HTERT RPE-1 (cell line): ENCODE data around the gene PRELID3B.
"Not testable (repeated sequence)": the region's sequence is repeated elsewhere in the genome, so short reads cannot be mapped to it uniquely, and the experiment has no call there.

Source experiments
- in situ Hi-C: fragments of 300-500 bp; cut with MboI; formaldehyde crosslinking; loops from 4 replicates; pipeline ENCODE4 v1.14.3; 2020; ENCODE audit warnings: low sequenced_read_pairs

PRELID3B gene

DNA sequence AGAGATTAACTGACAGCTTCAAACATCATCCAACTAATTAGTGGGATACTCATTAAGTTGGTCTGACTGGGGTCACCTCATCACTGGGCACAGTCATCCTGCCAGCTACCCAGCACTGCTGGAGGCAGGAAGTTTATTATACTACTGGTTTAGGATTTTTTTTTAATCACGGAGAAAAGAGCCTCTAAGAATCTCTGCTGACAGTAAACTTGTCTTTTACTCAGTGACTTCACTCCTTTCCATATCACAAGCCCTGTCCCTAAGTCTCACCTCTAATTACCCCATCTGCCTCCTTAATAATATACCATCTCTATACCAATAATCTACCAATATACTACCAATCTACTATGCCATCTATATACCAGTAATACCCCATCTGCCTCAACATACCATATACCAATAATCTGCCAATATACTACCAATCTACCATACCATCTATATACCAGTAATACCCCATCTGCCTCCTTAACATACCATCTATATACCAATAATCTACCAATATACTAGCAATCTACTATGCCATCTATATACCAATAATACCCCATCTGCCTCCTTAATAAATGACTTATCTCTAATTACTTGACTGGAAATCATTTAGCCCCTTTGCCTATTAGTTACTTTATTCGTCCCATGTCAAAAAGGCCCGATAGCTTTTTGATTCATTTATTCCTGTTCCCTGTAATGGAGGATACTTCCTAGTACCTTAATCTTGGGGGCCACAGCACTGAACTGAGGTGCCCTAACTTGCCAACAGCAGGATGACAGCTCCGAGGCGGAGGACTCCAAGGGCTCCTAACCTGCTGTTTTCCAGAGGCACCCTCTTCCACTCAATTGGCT lies 15.5 kb downstream of the PRELID3B start:
- in situ Hi-C loops, result no loop called here

- in situ Hi-C loops, result no loop called here
These were observed 17.1 kb downstream of the PRELID3B start for GRCh38 chr20:59025511-59025910.

GRCh38 chr20:59025086-59025485 lies 17.5 kb downstream of the PRELID3B start:
- in situ Hi-C loops, result no loop called here

DNA sequence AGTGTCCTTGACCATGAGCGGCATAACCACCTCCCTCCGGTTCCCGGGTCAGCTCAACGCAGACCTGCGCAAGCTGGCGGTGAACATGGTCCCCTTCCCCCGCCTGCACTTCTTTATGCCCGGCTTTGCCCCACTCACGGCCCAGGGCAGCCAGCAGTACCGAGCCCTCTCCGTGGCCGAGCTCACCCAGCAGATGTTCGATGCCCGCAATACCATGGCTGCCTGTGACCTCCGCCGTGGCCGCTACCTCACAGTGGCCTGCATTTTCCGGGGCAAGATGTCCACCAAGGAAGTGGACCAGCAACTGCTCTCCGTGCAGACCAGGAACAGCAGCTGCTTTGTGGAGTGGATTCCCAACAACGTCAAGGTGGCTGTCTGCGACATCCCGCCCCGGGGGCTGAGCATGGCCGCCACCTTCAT lies 18.5 kb downstream of the PRELID3B start:
- in situ Hi-C loops, result no loop called here

- in situ Hi-C loops, result no loop called here
These were observed 19.0 kb downstream of the PRELID3B start for GRCh38 chr20:59023616-59024015.

GRCh38 chr20:59022754-59023153 lies 19.8 kb downstream of the PRELID3B start:
- in situ Hi-C loops, result no loop called here

DNA sequence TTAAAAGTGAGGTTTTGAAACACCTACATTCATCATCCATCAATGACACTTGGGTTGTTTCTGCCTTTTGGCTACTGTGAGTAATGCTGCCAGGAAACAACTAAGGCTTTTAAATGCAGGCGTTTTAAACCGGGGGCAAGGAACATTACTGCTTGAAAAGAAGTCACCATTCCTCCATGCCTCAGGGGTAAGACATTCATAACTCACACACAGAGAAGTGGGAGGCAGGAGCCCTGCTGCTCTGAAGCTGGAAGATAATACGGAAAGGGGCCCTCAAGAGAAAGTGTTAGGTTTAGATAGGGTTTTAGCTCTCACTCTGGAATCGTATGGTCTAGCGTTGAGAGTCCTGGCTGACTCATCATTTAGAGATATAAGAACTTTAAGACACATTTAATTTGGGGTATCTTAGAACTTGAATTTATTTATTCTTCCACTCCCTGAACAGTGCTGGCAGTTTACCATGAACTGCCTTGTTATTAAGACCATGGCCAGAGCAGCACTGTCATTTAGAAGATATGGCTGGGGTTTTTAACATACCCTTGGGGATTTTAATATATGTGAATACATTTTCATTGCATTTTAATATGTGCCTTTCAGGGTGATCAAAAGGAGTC lies 21.5 kb downstream of the PRELID3B start:
- in situ Hi-C loops, result no loop called here

DNA sequence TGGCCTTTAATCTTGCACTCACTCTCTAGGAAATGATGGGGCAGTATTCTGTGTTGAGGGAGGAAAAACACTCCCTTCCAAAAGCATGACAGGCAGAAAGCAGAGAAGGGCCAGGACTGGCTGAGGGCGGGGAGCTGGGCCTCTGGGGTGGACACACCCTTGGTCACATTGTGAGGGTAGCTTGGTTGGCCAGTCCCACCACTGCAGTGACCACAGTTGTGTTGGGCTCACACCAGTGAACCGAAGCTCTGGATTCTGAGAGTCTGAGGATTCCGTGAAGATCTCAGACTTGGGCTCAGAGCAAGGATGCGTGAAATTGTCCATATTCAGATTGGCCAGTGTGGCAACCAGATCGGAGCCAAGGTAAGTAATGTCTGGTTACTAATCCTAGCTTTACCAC lies 23.4 kb downstream of the PRELID3B start, which contains the start of gene TUBB1:
TSS of gene TUBB1 (plus strand) at position 213 of the 400 bp plus-strand sequence. CDS start at position 307, 94 bp downstream.
- in situ Hi-C loops, result no loop called here

DNA sequence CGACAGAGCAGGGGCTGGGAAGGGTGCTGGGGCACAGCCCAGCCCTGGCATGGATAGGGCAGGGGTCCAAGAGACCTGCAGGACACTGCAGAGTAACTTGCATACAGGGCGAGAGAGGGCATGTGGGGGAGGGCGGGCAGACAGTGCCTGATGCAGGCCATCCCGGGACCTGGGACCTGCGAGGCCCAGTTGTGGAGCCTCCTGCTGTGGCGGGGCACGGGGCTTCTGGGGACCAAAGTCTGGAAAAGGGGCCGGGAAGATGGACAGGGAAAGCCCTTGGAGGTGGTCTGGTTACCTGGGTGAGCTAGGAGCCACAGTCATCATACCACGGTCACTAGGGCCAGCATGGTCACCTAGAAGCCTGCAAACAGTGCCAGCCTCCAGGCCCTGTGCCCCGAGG lies 23.8 kb downstream of the PRELID3B start:
- in situ Hi-C loops, result no loop called here

GRCh38 chr20:59017493-59018231 lies 24.9 kb downstream of the PRELID3B start:
- in situ Hi-C loops, result no loop called here

GRCh38 chr20:59016795-59017492 lies 25.6 kb downstream of the PRELID3B start:
- in situ Hi-C loops, result no loop called here

- in situ Hi-C loops, result no loop called here
These were observed 26.5 kb downstream of the PRELID3B start for GRCh38 chr20:59015812-59016711.

DNA sequence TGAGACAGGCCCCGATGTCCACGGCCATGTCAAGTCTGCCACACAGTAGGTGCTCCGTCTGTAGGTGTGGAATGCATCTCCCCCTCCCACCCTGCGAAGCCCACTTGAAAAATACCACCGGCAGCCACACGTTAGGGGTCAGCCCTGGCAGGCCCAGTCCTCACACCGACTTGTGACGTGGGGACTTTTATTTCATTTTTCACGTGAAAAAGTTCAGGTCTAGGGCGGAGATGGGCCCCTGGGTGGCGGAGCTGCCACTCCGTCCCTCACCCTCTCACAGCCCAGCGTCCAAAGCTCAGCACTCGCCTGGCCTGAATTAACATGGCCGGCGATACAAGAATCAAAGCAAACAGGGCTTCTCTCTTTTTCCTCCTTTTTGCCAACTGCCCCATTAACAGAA lies 27.2 kb downstream of the PRELID3B start:
- in situ Hi-C loops, result no loop called here

DNA sequence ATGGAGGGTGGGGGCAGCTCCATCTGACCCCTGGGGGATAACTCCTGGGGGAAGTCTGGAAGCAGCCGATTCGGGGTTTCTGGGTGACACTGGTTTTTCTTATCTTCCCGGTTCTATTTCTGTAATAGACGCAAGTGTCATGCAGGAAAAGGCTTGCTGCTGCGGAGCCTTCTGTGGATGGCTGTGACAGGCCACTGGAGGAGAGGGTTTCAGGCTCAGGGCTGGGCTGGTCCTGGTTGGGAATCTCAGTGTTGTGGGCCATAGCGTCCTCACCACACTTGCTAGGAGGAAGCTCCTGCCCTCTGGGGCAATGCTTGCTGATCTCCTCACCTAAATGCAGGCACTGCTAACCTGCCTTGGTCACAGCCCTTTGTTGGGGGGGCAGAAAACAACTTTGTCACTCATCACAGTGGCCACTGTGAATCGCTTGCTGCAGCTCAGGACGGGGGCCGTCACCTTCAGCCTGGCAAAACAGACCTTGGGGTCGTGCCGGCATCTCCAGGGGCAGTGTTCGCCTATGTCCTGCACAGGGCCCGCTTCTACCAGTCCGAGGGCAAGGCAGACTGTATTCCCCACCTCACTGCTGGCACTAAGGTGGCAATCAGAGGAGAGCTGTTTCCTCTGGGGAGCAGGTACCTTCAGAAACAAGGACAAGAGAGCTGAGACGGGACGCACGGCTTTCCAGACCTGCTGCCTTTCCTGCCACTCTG lies 27.8 kb downstream of the PRELID3B start:
- in situ Hi-C loops, result no loop called here

GRCh38 chr20:59013959-59014608 lies 28.5 kb downstream of the PRELID3B start:
- in situ Hi-C loops, result no loop called here

GRCh38 chr20:59013031-59013951 lies 29.3 kb downstream of the PRELID3B start:
- in situ Hi-C loops, result no loop called here

- in situ Hi-C loops, result not testable (repeated sequence)
These were observed 30.8 kb downstream of the PRELID3B start for GRCh38 chr20:59011874-59012157.
